GM18520 (cell line): ENCODE data around the gene DDR1.
"Not testable (repeated sequence)": the region's sequence is repeated elsewhere in the genome, so short reads cannot be mapped to it uniquely, and the experiment has no call there.

Experiments used
- ATAC-seq: cut with Tn5 transposase; IDR thresholded peaks from one replicate; pipeline ENCODE4 v1.9.1; 2021; ENCODE audit not compliant: unreplicated experiment

Gene DDR1

GRCh38 chr6:30914854-30915590 is 30.7 kb downstream of the DDR1 start:
- no peak for ATAC-seq

- ATAC-seq, result no peak
Observed at GRCh38 chr6:30915591-30915946, 31.2 kb downstream of the DDR1 start.

GRCh38 chr6:30917041-30917440 is 32.7 kb downstream of the DDR1 start:
- no peak for ATAC-seq

GRCh38 chr6:30917487-30917886 is 33.2 kb downstream of the DDR1 start:
- ATAC-seq, result no peak

- ATAC-seq, result no peak
Observed at GRCh38 chr6:30918670-30919069, 34.4 kb downstream of the DDR1 start.

GRCh38 chr6:30922447-30922852 is 38.1 kb downstream of the DDR1 start:
- ATAC-seq, result no peak

GRCh38 chr6:30924040-30924627 is 39.8 kb downstream of the DDR1 start:
- ATAC-seq, result not testable (repeated sequence)

GRCh38 chr6:30926644-30927043 is 42.3 kb downstream of the DDR1 start:
- ATAC-seq, result no peak

- ATAC-seq, result not testable (repeated sequence)
Observed at GRCh38 chr6:30927080-30927479, 42.8 kb downstream of the DDR1 start.

GRCh38 chr6:30928677-30929076 is 44.4 kb downstream of the DDR1 start:
- no peak for ATAC-seq

- ATAC-seq, result no peak
Observed at GRCh38 chr6:30930506-30930905, 46.2 kb downstream of the DDR1 start.

- no peak for ATAC-seq
Observed at GRCh38 chr6:30931272-30931671, 47.0 kb downstream of the DDR1 start.

GRCh38 chr6:30931969-30932645 is 47.8 kb downstream of the DDR1 start, which contains the start of gene SFTA2:
TSS of gene SFTA2 (minus strand) at chr6:30932170. CDS start at chr6:30932096, 74 bp downstream.
- no peak for ATAC-seq

GRCh38 chr6:30932665-30933365 is 48.5 kb downstream of the DDR1 start:
- no peak for ATAC-seq

GRCh38 chr6:30935018-30935417 is 50.7 kb downstream of the DDR1 start:
- ATAC-seq, result no peak

GRCh38 chr6:30937265-30937664 is 52.9 kb downstream of the DDR1 start:
- ATAC-seq, result no peak

GRCh38 chr6:30938730-30939129 is 54.4 kb downstream of the DDR1 start:
- ATAC-seq, result no peak

GRCh38 chr6:30939473-30939872 is 55.2 kb downstream of the DDR1 start:
- ATAC-seq, result no peak

GRCh38 chr6:30940361-30940986 is 56.2 kb downstream of the DDR1 start, which contains the start of gene MUCL3:
TSS of gene MUCL3 (plus strand) at chr6:30940973. CDS start at chr6:30941000, 27 bp downstream.
- no peak for ATAC-seq

GRCh38 chr6:30942338-30943060 is 58.2 kb downstream of the DDR1 start:
- no peak for ATAC-seq
